ENCODE measurements around the gene S100P.

S100P gene

DNA sequence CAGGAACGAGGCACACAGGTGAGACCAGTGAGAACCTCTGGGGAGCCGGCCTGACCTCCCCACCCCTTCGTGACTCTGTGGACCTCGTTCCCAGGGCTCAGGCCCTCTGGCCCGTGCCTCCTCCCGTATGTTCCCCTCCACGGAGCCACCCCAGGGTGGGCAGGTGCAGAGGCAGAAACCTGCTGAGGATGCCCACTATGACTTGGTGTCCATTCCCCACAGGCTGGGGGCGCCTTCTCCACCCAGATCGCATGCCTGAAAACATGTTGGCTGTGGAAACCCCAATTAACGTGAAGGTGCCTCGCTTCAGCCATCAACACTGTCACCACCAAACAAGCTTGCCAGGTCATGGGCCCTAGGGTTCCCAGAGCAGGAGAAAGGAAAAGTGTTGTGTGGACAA, 49.3 kb downstream of the S100P start:
- no peak for DNase-seq (ENCODE audit: extremely low read depth in 1 of 2, low read depth in 1 of 2)
